HG02571 (cell line): ENCODE measurements around the gene SEMA3A.
"Not testable (repeated sequence)": the region's sequence is repeated elsewhere in the genome, so short reads cannot be mapped to it uniquely, and the experiment has no call there.

Source experiments
- ATAC-seq: cut with Tn5 transposase; IDR thresholded peaks from one replicate; pipeline ENCODE4 v1.9.1; 2021; ENCODE audit warnings: mild to moderate bottlenecking, moderate library complexity; ENCODE audit not compliant: unreplicated experiment

The SEMA3A gene

GRCh38 chr7:84154991-84155781 is 39.4 kb downstream of the SEMA3A start:
- no peak for ATAC-seq

GRCh38 chr7:84152995-84153394 is 41.6 kb downstream of the SEMA3A start:
- no peak for ATAC-seq

DNA sequence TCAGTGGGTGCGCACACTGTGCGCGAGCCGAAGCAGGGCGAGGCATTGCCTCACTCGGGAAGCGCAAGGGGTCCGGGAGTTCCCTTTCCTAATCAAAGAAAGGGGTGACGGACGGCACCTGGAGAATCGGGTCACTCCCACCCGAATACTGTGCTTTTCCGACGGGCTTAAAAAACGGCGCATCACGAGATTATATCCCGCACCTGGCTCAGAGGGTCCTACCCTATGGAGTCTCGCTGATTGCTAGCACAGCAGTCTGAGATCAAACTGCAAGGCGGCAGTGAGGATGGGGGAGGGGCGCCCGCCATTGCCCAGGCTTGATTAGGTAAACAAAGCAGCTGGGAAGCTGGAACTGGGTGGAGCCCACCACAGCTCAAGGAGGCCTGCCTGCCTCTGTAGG is 44.2 kb downstream of the SEMA3A start:
- not testable (repeated sequence) for ATAC-seq

DNA sequence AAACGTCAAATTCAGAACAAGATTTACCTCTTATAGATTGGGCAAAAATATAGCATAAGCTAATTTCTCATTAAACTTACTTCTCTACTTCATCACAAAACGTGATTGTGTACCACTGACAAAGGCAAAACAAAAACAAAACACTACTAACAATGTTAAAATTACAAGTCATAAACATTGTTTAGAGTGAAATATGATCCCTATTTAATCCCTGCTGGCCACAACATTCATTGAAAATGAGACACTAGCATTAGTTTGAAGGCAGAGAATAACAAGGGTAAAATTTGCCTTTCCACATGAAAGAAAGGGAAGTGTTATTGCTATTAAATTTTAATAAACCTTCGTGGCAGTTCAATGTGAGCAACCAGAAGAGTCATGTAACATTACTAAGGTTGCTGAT is 45.0 kb downstream of the SEMA3A start:
- ATAC-seq: no peak

DNA sequence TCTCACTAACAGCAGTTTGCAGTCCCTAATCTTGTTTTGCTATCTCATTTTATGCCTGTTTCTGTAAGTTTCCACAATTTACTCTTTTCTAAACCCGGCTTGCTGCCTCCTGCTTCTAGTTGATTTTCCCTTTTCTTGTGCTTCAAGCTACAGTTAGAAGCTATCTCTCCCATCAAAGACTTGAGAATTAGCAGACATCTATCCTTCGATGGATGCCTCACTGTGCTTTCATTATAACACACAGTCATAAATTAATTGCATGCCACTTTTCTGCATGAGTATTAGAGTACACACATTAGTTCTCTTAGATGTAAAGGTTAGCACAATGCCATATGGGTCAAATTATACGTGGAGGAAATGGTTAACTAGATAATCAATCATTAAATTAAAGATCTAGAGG is 48.7 kb downstream of the SEMA3A start:
- ATAC-seq: no peak

DNA sequence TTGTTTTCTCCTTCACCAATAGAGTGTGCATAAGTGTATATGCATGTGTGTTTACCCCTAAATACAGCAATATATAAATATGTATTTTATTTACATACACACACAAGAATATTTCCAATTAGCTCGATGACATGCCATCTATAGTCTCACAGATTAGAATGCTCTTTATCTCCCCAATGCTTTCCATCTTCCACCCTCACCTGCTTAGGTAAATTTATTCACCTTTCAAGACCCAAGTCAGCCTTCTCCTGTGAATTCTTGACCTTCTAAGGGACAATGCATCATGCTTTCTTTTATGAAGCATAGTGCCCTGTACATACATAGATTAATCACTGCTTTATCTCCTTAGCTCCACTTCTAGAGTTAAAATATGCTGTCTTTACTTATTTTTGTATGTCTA is 49.7 kb downstream of the SEMA3A start:
- ATAC-seq: no peak

GRCh38 chr7:84144480-84144879 is 50.1 kb downstream of the SEMA3A start:
- no peak for ATAC-seq

GRCh38 chr7:84142726-84143125 is 51.9 kb downstream of the SEMA3A start:
- no peak for ATAC-seq

GRCh38 chr7:84139986-84140729 is 54.4 kb downstream of the SEMA3A start:
- no peak for ATAC-seq

- no peak for ATAC-seq
Measured at GRCh38 chr7:84138411-84138810, 56.2 kb downstream of the SEMA3A start.

DNA sequence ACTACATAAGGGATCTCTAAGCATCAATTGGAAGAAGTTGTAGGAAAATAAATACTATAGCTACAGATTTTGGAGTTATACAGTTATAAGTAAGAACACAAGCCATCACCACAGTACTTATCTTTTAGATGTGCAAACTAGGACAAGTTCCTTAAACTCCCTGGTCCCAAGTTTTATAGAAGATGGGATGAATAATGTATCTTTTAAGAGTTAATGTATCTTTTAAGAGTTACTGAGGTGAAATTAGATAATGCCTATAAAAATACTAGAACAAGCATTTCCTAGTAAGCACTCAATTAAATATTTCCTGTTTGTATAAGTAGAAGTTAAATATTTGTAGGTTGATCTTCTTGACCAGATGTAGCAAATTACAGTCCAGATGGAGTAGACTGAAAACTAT is 56.8 kb downstream of the SEMA3A start:
- ATAC-seq: no peak

DNA sequence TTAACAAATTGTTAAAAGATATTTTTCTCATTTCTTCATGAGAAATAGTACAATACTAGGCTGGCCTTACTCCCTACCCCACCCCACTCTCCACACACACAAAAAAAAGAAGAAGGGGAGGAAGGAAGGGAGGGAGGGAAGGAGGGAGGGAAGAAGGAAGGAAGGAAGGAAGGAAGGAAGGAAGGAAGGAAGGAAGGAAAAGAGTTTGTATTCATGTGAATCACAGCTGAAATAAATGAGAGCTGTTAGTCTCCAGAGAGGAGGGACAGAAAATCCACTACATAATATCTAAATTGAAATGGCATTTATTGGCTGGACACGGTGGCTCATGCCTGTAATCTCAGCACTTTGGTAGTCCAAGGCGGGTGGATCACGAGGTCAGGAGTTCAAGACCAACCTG is 57.8 kb downstream of the SEMA3A start:
- ATAC-seq: no peak

DNA sequence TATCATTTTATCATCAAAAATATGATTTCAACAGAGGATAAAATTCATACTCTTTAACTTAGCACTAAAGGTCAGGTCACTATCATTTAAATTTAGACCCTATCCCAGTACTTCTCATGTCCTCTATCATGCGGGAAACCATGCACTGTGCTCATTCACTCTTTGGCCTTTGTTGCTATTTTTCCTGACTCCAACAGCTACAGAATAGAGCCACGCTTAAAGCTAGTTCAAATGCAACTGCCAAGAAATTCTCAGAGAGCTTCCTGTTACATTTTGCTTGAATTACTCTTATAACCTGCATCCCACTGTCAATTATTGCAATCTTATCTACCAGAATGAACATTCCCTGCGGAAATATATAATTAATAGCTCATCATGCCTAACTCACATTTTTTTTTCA is 58.3 kb downstream of the SEMA3A start:
- ATAC-seq: no peak

GRCh38 chr7:84134169-84134568 is 60.4 kb downstream of the SEMA3A start:
- no peak for ATAC-seq

GRCh38 chr7:84125654-84126053 is 68.9 kb downstream of the SEMA3A start:
- no peak for ATAC-seq

GRCh38 chr7:84123965-84124547 is 70.5 kb downstream of the SEMA3A start:
- no peak for ATAC-seq

DNA sequence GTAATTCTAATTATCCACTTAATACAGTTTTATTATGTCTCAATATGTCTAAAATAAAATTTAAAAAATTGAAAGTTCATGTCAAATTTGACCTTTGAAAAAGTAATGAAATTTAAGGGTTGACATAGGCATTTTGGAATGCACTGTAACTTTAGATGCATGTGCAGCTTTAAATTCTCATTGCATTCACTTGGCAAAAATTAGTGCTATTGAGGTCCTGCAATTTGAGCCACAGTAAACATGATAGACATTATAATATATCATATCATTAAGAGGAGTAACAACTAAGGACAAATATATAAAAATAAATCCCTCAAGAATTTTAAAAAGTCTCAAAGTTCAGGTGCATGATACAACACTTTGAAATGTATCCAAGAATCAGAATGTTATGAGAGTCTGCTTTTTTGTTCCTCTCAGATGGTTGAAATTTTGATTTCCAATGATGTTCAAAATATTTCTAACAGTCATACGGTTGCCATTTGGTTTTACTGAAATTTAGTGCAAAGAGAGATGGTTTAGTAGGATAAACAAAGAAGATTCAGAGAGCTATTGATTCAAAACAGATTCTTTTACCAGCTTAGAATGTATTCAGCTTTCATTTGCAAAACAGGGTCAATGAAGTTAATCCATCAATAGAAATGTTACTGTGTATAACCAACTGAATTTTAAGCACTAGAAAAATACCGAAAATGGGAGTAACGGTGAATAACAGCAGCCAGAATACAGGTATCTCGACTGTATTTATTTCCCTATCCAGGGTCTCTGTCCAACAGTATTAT is 71.8 kb downstream of the SEMA3A start:
- no peak for ATAC-seq

DNA sequence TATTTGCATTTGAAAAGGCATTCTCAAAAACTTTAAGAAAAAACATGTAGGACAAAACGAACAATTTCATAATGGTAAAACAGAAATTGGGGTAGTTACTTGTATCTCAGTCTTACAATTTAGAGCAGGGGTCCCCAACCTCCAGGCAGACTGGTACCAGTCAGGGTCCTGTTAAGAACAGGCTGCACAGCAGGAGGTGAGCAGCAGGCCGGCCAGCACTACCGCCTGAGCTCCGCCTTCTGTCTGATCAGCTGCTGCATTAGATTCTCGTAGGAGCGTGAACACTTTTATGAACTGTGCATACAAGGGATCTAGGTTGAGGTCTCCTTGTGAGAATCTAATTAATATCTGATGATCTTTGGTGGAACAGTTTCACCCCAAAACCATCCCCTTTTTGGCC is 77.3 kb downstream of the SEMA3A start:
- ATAC-seq: no peak

- ATAC-seq: no peak
Measured at GRCh38 chr7:84113906-84114850, 80.4 kb downstream of the SEMA3A start.

DNA sequence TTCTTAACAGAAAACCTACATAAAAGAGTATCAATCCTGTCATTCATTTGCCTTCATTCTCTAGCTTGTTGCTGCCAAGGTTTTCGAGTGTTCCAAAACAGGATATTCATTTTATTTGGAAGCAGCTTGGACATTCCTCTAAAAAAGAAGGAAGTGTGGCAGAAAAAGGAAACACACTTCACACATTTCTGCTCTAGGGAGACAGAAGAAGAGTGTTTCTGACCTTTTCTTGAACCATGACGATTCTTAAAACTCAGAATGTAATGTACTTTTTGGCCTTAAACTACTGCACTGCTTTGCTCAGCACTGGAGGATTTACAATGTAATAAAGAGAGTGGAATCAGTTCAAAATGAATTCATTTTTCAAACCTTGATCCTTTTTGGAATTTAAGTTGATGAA is 81.3 kb downstream of the SEMA3A start:
- ATAC-seq: no peak
